ENCODE measurements around the gene DCAF6.

The DCAF6 gene

DNA sequence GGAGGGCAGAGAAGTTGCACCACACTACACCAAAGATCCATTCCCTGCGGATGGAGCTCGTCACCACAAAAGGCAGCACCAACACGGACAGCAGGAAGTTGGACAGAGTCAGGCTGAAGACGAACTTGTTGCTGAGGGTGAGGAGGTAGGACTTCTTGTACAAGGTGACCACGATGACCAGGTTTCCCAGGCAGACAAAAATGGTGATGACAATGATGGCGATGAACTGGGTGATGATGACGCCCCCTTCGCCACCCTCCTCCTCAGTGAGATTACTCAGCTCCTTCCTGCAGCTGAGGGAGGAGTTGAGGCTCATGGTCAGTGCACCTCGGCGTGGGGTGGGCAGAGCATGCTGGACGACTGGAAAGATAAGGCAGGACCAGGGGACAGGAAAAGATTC is 168.1 kb downstream of the DCAF6 start:
- Mint-ChIP-seq H3K4me3 (no peak overlapping the region), H3K36me3 (ENCODE audit: low read depth) (peaks cover 63% of the 10 kb centered on the region), H3K27me3 (ENCODE audit: low read depth, poor library complexity) (no peaks in the 10 kb centered on the region), H3K27ac (peak overlapping the region; percentile 90), H3K9me3 (no peaks in the 10 kb centered on the region), H3K4me1 (peaks cover 48% of the 10 kb centered on the region)
- DNase-seq = no peak
- TF ChIP-seq, protein P1, sequence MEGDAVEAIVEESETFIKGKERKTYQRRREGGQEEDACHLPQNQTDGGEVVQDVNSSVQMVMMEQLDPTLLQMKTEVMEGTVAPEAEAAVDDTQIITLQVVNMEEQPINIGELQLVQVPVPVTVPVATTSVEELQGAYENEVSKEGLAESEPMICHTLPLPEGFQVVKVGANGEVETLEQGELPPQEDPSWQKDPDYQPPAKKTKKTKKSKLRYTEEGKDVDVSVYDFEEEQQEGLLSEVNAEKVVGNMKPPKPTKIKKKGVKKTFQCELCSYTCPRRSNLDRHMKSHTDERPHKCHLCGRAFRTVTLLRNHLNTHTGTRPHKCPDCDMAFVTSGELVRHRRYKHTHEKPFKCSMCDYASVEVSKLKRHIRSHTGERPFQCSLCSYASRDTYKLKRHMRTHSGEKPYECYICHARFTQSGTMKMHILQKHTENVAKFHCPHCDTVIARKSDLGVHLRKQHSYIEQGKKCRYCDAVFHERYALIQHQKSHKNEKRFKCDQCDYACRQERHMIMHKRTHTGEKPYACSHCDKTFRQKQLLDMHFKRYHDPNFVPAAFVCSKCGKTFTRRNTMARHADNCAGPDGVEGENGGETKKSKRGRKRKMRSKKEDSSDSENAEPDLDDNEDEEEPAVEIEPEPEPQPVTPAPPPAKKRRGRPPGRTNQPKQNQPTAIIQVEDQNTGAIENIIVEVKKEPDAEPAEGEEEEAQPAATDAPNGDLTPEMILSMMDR (IDR thresholded peaks at IDR 0.05) = no peak

DNA sequence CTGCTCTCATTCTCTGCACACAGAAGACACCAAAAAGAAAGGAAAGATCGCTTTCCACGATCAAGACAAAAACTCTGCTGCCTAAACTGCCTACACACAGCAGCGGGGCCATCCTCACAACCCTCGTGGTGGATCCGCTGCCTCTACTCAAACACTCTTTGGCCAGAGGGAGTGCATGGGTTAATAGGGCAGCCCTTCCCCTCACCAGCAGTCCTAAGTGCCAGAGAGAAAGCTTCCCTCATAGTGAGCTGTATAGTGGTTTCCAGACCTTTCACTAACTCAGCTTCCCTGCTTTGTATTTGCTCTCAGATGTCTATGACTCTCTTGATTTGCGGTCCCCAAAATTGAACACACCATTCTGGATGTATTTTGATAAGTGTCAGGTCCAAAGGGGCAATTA is 169.4 kb downstream of the DCAF6 start:
- Mint-ChIP-seq H3K36me3 (ENCODE audit: low read depth) (peaks cover 65% of the 10 kb centered on the region), H3K4me3 (no peak overlapping the region), H3K27ac (peak overlapping the region; percentile 92), H3K27me3 (ENCODE audit: low read depth, poor library complexity) (no peaks in the 10 kb centered on the region), H3K9me3 (peaks cover 4% of the 10 kb centered on the region), H3K4me1 (peaks cover 40% of the 10 kb centered on the region)
- TF ChIP-seq, protein P1 (IDR thresholded peaks at IDR 0.05) = no peak
- no peak for DNase-seq

DNA sequence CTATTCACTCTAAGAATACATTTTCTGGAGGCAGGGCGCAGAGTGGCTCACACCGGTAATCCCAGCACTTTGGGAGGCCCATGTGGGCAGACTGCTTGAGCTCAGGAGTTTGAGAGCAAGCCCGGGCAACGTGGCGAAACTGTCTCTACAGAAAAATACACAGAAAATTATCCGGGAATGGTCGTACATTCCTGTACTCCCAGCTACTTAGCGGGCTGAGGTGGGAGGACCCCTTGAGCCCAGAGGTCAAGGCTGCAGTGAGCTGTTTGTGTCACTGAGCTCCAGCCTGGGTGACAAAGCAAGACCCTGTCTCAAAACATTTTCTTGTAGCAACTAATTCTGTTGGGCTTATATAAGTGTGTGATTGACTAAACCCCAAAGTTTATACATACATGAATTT is 169.8 kb downstream of the DCAF6 start:
- Mint-ChIP-seq H3K27ac (peak overlapping the region; percentile 92), H3K27me3 (ENCODE audit: low read depth, poor library complexity) (no peaks in the 10 kb centered on the region), H3K9me3 (peaks cover 8% of the 10 kb centered on the region), H3K4me1 (peaks cover 44% of the 10 kb centered on the region), H3K36me3 (ENCODE audit: low read depth) (peaks cover 70% of the 10 kb centered on the region), H3K4me3 (no peak overlapping the region)
- DNase-seq = peak; percentile 23
- TF ChIP-seq, protein P1 (IDR thresholded peaks at IDR 0.05) = no peak

DNA sequence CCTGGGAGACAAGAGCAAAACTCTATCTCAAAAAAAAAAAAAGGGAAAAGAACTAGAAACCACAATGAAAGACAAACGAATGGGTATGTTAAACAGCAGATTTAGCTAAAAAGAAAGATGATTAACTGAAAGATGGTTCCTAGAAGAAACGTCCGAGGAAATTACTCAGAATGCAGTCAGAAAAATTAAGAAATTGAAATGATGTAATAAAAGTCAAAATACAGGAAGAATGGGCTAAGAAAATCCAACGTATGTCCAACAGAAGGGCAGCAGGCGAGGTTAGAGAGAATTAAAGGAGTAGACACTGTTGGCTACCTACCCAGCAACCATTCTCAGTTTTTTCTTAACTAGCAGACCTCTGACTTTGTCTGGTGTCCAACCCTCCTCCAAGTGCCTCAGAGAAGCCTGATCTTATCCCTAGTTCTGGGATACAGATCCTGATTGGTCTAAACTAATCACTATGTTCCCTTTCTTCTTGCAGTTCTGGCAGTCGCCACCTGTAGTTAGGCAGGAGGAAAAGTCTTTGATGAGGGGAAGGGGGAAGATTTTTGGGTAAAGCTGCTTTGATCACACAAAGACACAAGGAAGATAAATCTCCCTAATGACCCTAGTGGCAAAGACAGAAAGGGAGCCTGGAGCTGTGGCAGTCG is 174.5 kb downstream of the DCAF6 start:
- Mint-ChIP-seq H3K27me3 (ENCODE audit: low read depth, poor library complexity) (no peaks in the 10 kb centered on the region), H3K4me3 (no peak overlapping the region), H3K4me1 (peaks cover 43% of the 10 kb centered on the region), H3K9me3 (peaks cover 20% of the 10 kb centered on the region), H3K36me3 (ENCODE audit: low read depth) (peaks cover 75% of the 10 kb centered on the region), H3K27ac (peak overlapping the region; percentile 85)
- TF ChIP-seq, protein P1 (IDR thresholded peaks at IDR 0.05) = no peak
- DNase-seq = no peak

GRCh38 chr1:168112673-168113305 is 176.3 kb downstream of the DCAF6 start:
- peaks cover 86% of the 10 kb centered on the region for H3K36me3 Mint-ChIP-seq (ENCODE audit: low read depth)
- TF ChIP-seq, protein P1 (IDR thresholded peaks at IDR 0.05) = no peak

DNA sequence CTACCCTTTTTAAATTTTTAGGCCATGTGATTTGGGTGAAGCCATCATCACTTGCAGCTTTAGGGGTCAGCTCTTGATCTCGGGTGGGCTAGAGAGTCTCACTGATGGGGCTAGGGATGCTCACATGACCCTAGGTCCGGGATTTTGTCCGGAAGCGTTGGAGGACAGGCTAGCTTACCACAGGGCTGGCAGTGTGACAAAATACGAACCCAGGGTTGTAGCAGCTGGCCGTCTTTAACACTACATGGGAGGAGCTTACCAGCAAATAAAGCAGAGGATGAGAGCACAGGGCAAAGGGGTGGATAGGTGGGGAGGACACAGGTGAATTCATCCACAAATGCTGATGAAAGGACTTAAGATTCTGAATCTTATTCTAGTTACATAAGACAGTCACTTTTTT is 178.4 kb downstream of the DCAF6 start:
- no peaks in the 10 kb centered on the region for H3K27me3 Mint-ChIP-seq (ENCODE audit: low read depth, poor library complexity)
- no peak for DNase-seq
- H3K9me3 Mint-ChIP-seq = peaks cover 28% of the 10 kb centered on the region
- TF ChIP-seq, protein P1 (IDR thresholded peaks at IDR 0.05) = no peak
- peaks cover 87% of the 10 kb centered on the region for H3K36me3 Mint-ChIP-seq (ENCODE audit: low read depth)
- no peak overlapping the region for H3K4me3 Mint-ChIP-seq
- H3K4me1 Mint-ChIP-seq = peaks cover 24% of the 10 kb centered on the region
- no peak overlapping the region for H3K27ac Mint-ChIP-seq

More at GRCh38 chr1:168112673-168113305, 176.3 kb downstream of the DCAF6 start:
- Mint-ChIP-seq H3K27ac (peak overlapping the region; percentile 36), H3K27me3 (ENCODE audit: low read depth, poor library complexity) (no peaks in the 10 kb centered on the region), H3K9me3 (peaks cover 20% of the 10 kb centered on the region), H3K4me3 (no peak overlapping the region), H3K4me1 (peaks cover 29% of the 10 kb centered on the region)
- no peak for DNase-seq
